CD14-positive monocyte (primary cell): ENCODE measurements around the gene ENDOV. TPM values are rescaled to one million over a fixed set of nuclear protein-coding genes. Genes with fewer than 3 reads are reported as not detected.
A peak's percentile ranks its signal among the peaks of the same experiment; 100 is the strongest.

Experiments used
- DNase-seq, 3 donors: peaks; one replicate each; pipeline ENCODE4 v3.0.0-alpha.2; 2011 to 2022
- H2AFZ ChIP-seq: 2 replicates; pipeline ENCODE4 v1.6.0; 2012; ENCODE audit warnings: mild to moderate bottlenecking, low read depth, low read length, inconsistent platforms; ENCODE audit not compliant: insufficient read depth, poor library complexity, severe bottlenecking
- H3K27ac ChIP-seq, 2 donors: 1 replicate in 1 of 2; 2 replicates in 1 of 2; pipeline ENCODE4 v1.5.1; 2012 to 2013; ENCODE audit warnings: low read length in 2 of 2, control low read depth in 1 of 2, inconsistent platforms in 1 of 2, low read depth in 1 of 2, mild to moderate bottlenecking in 1 of 2
- H3K27me3 ChIP-seq, 2 donors: one replicate each; pipeline versions ENCODE4 v1.6.0 to v1.6.1; 2011 to 2013; ENCODE audit warnings: low read length in 2 of 2; ENCODE audit not compliant: control insufficient read depth in 2 of 2, insufficient read depth in 2 of 2
- H3K36me3 ChIP-seq, 2 donors: replicated peaks in 1 of 2; 1 replicate in 1 of 2; 2 replicates in 1 of 2; pipeline versions ENCODE4 v1.5.1 to v1.6.1; 2012 to 2013; ENCODE audit warnings: low read length in 2 of 2, control low read depth in 1 of 2, inconsistent platforms in 1 of 2, mild to moderate bottlenecking in 1 of 2; ENCODE audit not compliant: insufficient read depth in 2 of 2, control insufficient read depth in 1 of 2
- H3K4me1 ChIP-seq, 2 donors: 1 replicate in 1 of 2; 2 replicates in 1 of 2; pipeline versions ENCODE4 v1.5.1 to v1.6.1; 2012 to 2013; ENCODE audit warnings: low read length in 2 of 2, control low read depth in 1 of 2, inconsistent platforms in 1 of 2, mild to moderate bottlenecking in 1 of 2, moderate library complexity in 1 of 2; ENCODE audit not compliant: insufficient read depth in 2 of 2, control insufficient read depth in 1 of 2
- H3K4me2 ChIP-seq: replicated peaks from 2 replicates; pipeline ENCODE3; 2012; ENCODE audit warnings: low read length, moderate library complexity, mild to moderate bottlenecking; ENCODE audit not compliant: poor library complexity, severe bottlenecking; ENCODE audit errors: extremely low read depth
- H3K4me3 ChIP-seq, 3 experiments: fragments of 200-600 bp in 1 of 3; sonication (generic) in 1 of 3; replicated peaks in 1 of 3; 1 replicate in 2 of 3; 2 replicates in 1 of 3; pipeline ENCODE4 v1.5.1; 2011 to 2013; ENCODE audit warnings: low read length in 3 of 3, mild to moderate bottlenecking in 3 of 3, control low read depth in 2 of 3, low read depth in 2 of 3, inconsistent platforms in 1 of 3, moderate library complexity in 1 of 3
- H3K79me2 ChIP-seq: 2 replicates; pipeline ENCODE4 v1.6.0; 2012; ENCODE audit warnings: mild to moderate bottlenecking, control low read depth, inconsistent platforms, low read length, moderate library complexity; ENCODE audit not compliant: insufficient read depth
- H3K9ac ChIP-seq: 2 replicates; pipeline ENCODE4 v1.6.0; 2017; ENCODE audit warnings: low read length, mild to moderate bottlenecking; ENCODE audit not compliant: insufficient read depth, poor library complexity, severe bottlenecking
- H3K9me3 ChIP-seq, 2 donors: replicated peaks in 1 of 2; 1 replicate in 1 of 2; 2 replicates in 1 of 2; pipeline versions ENCODE4 v1.5.1 to v1.6.1; 2012 to 2013; ENCODE audit warnings: low read length in 2 of 2, control low read depth in 1 of 2; ENCODE audit not compliant: control insufficient read depth in 1 of 2, insufficient read depth in 1 of 2
- H4K20me1 ChIP-seq: 2 replicates; pipeline ENCODE4 v1.6.0; 2012; ENCODE audit warnings: mild to moderate bottlenecking, low read length, control low read depth, moderate library complexity; ENCODE audit not compliant: insufficient read depth
- H3K27ac Mint-ChIP-seq, 7 donors: one replicate each; pipeline ENCODE4 v1.8.0; 2020; ENCODE audit warnings: mild to moderate bottlenecking in 7 of 7, mixed read lengths in 7 of 7, moderate library complexity in 6 of 7, inconsistent platforms in 2 of 7
- H3K27me3 Mint-ChIP-seq, 3 donors: one replicate each; pipeline ENCODE4 v1.8.0; 2021 to 2022; ENCODE audit warnings: low read depth in 3 of 3, mild to moderate bottlenecking in 3 of 3, mixed read lengths in 3 of 3, moderate library complexity in 3 of 3, inconsistent platforms in 1 of 3
- H3K36me3 Mint-ChIP-seq, 2 donors: one replicate each; pipeline ENCODE4 v1.8.0; 2020; ENCODE audit warnings: mixed read lengths in 2 of 2, inconsistent platforms in 1 of 2, mild to moderate bottlenecking in 1 of 2
- H3K4me1 Mint-ChIP-seq: one replicate; pipeline ENCODE4 v1.8.0; 2020; ENCODE audit warnings: mild to moderate bottlenecking, mixed read lengths
- H3K4me3 Mint-ChIP-seq, 2 donors: one replicate each; pipeline ENCODE4 v1.8.0; 2020; ENCODE audit warnings: mild to moderate bottlenecking in 2 of 2, mixed read lengths in 2 of 2, moderate library complexity in 1 of 2
- H3K9me3 Mint-ChIP-seq, 7 donors: one replicate each; pipeline ENCODE4 v1.8.0; 2020 to 2022; ENCODE audit warnings: mixed read lengths in 7 of 7, mild to moderate bottlenecking in 6 of 7, moderate library complexity in 6 of 7, inconsistent platforms in 2 of 7
- CTCF ChIP-seq: fragments of 200-600 bp; IDR thresholded peaks from one replicate; pipeline ENCODE4 v1.8.0; 2022; ENCODE audit warnings: antibody characterized with exemption, mild to moderate bottlenecking
- WGBS: methylation state at CpG from one replicate; pipeline ENCODE4 v1.1.5; 2013; ENCODE audit warnings: missing lambda C conversion rate; ENCODE audit not compliant: insufficient coverage; 5-methylcytosine and 5-hydroxymethylcytosine counted together
- intact Hi-C, 2 donors: fragments of 100-400 bp; cut with micrococcal nuclease; formaldehyde crosslinking; loops; one replicate each; pipeline versions ENCODE4 v1.15.0 to v1.15.1; 2023
- polyA plus RNA-seq, 3 donors: library from polyadenylated mRNA; depleted of rRNA in 1 of 3; unstranded in 2 of 3; stranded (reverse) in 1 of 3; fragments of 300-500 nt in 2 of 3; fragments of >200 nt in 1 of 3; fragmentation: Illumina TruSeq in 2 of 3; gene quantifications; 1 replicate in 2 of 3; 2 replicates in 1 of 3; pipeline ENCODE4 v1.2.3, GENCODE V29; 2012 to 2021

Gene ENDOV
- polyA plus RNA-seq, 3 donors: 10.4 to 15.7 (median 13.3) TPM

GRCh38 chr17:80424878-80425765, 10.2 kb downstream of the ENDOV start:
- H3K27ac Mint-ChIP-seq: no peak overlapping the region
- no peaks in the 10 kb centered on the region for H3K4me1 ChIP-seq
- peaks cover 3% of the 10 kb centered on the region for H4K20me1 ChIP-seq
- no peaks in the 10 kb centered on the region for H3K9me3 ChIP-seq
- WGBS: 83% methylated on average over 14 of the region's 27 CpGs
- no peak for TF ChIP-seq CTCF
- H3K79me2 ChIP-seq: no peaks in the 10 kb centered on the region
- H3K4me1 Mint-ChIP-seq: peaks cover 2% of the 10 kb centered on the region
- H3K9me3 Mint-ChIP-seq: no peaks in the 10 kb centered on the region
- no peak for DNase-seq
- no peak overlapping the region for H2AFZ ChIP-seq
- H3K27me3 ChIP-seq: no peaks in the 10 kb centered on the region
- no peak overlapping the region for H3K27ac ChIP-seq
- H3K4me3 ChIP-seq: no peak overlapping the region
- H3K36me3 Mint-ChIP-seq: no peaks in the 10 kb centered on the region
- intact Hi-C loops: loop anchor here (5.0 to 10.0 kb wide), 3 partner anchors 152 to 680 kb away; no protein-coding TSS in a partner anchor
- H3K36me3 ChIP-seq: no peaks in the 10 kb centered on the region
- no peak overlapping the region for H3K4me3 Mint-ChIP-seq
- H3K27me3 Mint-ChIP-seq: peaks cover 5 to 8% (median 6%) of the 10 kb centered on the region in 3 donors
- no peak overlapping the region for H3K4me2 ChIP-seq
- H3K9ac ChIP-seq: no peak overlapping the region

DNA sequence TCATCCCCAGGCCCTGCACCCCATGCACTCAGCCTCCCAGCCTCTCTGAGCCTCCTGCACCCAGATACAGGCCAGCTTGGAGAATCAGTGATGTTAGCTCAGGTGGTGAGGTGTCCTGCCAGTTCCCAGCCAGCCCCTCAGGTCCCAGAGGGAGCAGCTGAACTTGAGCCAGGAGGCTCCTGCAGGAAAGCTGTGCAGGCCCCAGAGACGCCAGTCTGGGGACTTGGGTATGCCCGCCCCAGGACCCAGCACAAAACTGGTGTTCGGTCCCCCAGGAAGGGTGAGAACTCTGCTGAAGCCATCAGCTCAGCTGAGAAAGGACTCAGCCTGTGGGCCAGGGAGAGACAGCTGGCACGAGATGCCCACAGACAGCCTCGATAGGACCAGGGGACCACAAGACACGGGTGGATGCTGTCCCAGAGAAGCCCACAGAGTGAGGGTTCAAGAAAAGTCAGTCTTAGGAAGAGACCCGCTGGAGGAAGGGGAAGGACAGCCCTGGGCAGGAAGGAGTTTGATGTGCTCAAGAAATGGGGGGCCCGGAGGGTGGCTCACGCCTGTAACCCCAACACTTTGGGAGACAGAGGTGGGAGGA, 11.0 kb downstream of the ENDOV start:
- no peak overlapping the region for H2AFZ ChIP-seq
- intact Hi-C loops: loop anchor here (2.0 to 10.0 kb wide), 4 partner anchors 151 to 679 kb away; no protein-coding TSS in a partner anchor
- no peaks in the 10 kb centered on the region for H3K27me3 ChIP-seq
- H3K4me2 ChIP-seq: no peak overlapping the region
- peaks cover 3% of the 10 kb centered on the region for H4K20me1 ChIP-seq
- H3K27me3 Mint-ChIP-seq: peaks cover 5 to 8% (median 6%) of the 10 kb centered on the region in 3 donors
- TF ChIP-seq CTCF: no peak
- peaks cover 2% of the 10 kb centered on the region for H3K4me1 Mint-ChIP-seq
- H3K79me2 ChIP-seq: no peaks in the 10 kb centered on the region
- H3K4me3 Mint-ChIP-seq: no peak overlapping the region
- 90% methylated on average over 9 of the region's 9 CpGs for WGBS
- no peaks in the 10 kb centered on the region for H3K36me3 ChIP-seq
- no peak overlapping the region for H3K9ac ChIP-seq
- no peaks in the 10 kb centered on the region for H3K9me3 Mint-ChIP-seq
- H3K36me3 Mint-ChIP-seq: no peaks in the 10 kb centered on the region
- H3K27ac Mint-ChIP-seq: peak overlapping the region in 5 of 7 donors; percentile 21 to 78 (median 71)
- DNase-seq: no peak
- no peak overlapping the region for H3K27ac ChIP-seq
- no peaks in the 10 kb centered on the region for H3K4me1 ChIP-seq
- H3K4me3 ChIP-seq: no peak overlapping the region
- no peaks in the 10 kb centered on the region for H3K9me3 ChIP-seq
